Measurements from ENCODE around the gene COLEC11.

DNA sequence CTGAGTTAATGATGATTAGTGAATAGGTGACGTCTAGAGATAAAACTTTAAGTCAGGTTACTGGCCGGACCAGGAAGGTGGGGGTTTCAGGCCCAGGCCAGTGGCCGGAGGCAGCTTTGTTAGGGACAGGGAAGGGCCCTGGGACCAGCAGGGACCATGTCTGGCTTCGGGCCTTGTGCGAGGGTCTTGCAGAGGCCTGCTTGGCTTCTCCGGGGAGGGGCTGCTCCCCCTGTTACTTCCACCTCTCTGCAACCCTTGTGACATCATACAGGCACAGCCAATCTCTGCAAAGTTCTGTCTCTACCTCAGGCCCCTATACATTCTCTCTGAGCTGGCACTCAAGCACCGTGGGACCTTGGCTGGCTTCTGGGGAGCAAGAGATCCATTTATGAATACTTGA lies 63.0 kb downstream of the COLEC11 start, which contains the start of gene ALLC:
- TF ChIP-seq, protein P1, sequence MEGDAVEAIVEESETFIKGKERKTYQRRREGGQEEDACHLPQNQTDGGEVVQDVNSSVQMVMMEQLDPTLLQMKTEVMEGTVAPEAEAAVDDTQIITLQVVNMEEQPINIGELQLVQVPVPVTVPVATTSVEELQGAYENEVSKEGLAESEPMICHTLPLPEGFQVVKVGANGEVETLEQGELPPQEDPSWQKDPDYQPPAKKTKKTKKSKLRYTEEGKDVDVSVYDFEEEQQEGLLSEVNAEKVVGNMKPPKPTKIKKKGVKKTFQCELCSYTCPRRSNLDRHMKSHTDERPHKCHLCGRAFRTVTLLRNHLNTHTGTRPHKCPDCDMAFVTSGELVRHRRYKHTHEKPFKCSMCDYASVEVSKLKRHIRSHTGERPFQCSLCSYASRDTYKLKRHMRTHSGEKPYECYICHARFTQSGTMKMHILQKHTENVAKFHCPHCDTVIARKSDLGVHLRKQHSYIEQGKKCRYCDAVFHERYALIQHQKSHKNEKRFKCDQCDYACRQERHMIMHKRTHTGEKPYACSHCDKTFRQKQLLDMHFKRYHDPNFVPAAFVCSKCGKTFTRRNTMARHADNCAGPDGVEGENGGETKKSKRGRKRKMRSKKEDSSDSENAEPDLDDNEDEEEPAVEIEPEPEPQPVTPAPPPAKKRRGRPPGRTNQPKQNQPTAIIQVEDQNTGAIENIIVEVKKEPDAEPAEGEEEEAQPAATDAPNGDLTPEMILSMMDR (IDR thresholded peaks at IDR 0.05; ENCODE audit: borderline replicate concordance, extremely low read depth, low read length, poor library complexity, severe bottlenecking): no peak
- no peak for TF ChIP-seq EZH2 (IDR thresholded peaks at IDR 0.05; ENCODE audit: borderline replicate concordance, low read depth, low read length, severe bottlenecking)

All from DND-41 (cell line).